HepG2 (cell line): ENCODE data around the gene RGP1. TPM values are rescaled to one million over a fixed set of nuclear protein-coding genes. Genes with fewer than 3 reads are reported as not detected.

Experiments
- ATAC-seq: fragments of 200-7000 bp; cut with Tn5 transposase; 3 replicates; pipeline ENCODE4 v1.9.1; 2020; ENCODE audit warnings: mild to moderate bottlenecking, moderate library complexity
- BruUV-seq: library from RNA; stranded (reverse); fragments of 400-500 nt; replicated peaks from 2 replicates; lab custom pipeline; 2021; lab: Mats Ljungman, UMichigan
- CTCF ChIA-PET: fragments of 300-600 bp; formaldehyde crosslinking; extraction: SDS; loops from one replicate; lab custom pipeline; 2021; ENCODE audit warnings: low total read pairs, inconsistent platforms, low intra/inter-chr PET ratio; lab: Yijun Ruan, JAX
- POLR2A ChIA-PET: fragments of 350-600 bp; sonication (Branson Sonifier 250); formaldehyde crosslinking; loops from one replicate; lab custom pipeline; 2020; ENCODE audit warnings: antibody characterized with exemption, inconsistent platforms; lab: Yijun Ruan, JAX
- DNase-seq: peaks from one replicate; pipeline ENCODE4 v3.0.0-alpha.2; 2015; ENCODE audit warnings: low spot score
- FAIRE-seq: peaks from 3 replicates; lab custom pipeline; 2011; peaks lifted over from hg19 to GRCh38; lab: Jason Lieb, UNC
- H2AFZ ChIP-seq: one replicate; pipeline ENCODE4 v1.6.1; 2011; ENCODE audit warnings: low read length, inconsistent platforms
- H3K27ac ChIP-seq: fragments of 300-600 bp; 3 replicates; pipeline ENCODE4 v1.8.0; 2011; ENCODE audit warnings: mixed run types, mild to moderate bottlenecking, mixed read lengths, low read length, inconsistent platforms; ENCODE audit not compliant: insufficient read depth; ENCODE audit errors: extremely low read length
- H3K27me3 ChIP-seq, 2 experiments: fragments of 200-600 bp in 1 of 2; 2 replicates in 1 of 2; 3 replicates in 1 of 2; pipeline versions ENCODE4 v1.6.0 to v1.8.0; 2011; ENCODE audit warnings: low read length in 2 of 2, mild to moderate bottlenecking in 2 of 2, moderate library complexity in 2 of 2, inconsistent platforms in 1 of 2; ENCODE audit not compliant: insufficient read depth in 2 of 2, control insufficient read depth in 1 of 2
- H3K36me3 ChIP-seq, 2 experiments: fragments of 200-600 bp in 1 of 2; replicated peaks in 1 of 2; 2 replicates in 1 of 2; 3 replicates in 1 of 2; pipeline versions ENCODE4 v1.5.1 to v1.8.0; 2011; ENCODE audit warnings: low read length in 2 of 2, inconsistent platforms in 1 of 2; ENCODE audit not compliant: insufficient read depth in 2 of 2, control insufficient read depth in 1 of 2
- H3K4me1 ChIP-seq: 2 replicates; pipeline ENCODE4 v1.5.1; 2012; ENCODE audit warnings: low read length, inconsistent platforms; ENCODE audit not compliant: insufficient read depth
- H3K4me2 ChIP-seq: 2 replicates; pipeline ENCODE4 v1.6.0; 2011; ENCODE audit warnings: low read depth, low read length, inconsistent platforms
- H3K4me3 ChIP-seq, 3 experiments: fragments of 200-600 bp in 1 of 3; sonication (generic), shearing (Covaris generic) in 1 of 3; replicated peaks in 1 of 3; 2 replicates each; pipeline ENCODE4 v1.5.1; 2011 to 2016; ENCODE audit warnings: low read length in 3 of 3, inconsistent platforms in 2 of 3, low read depth in 2 of 3, mild to moderate bottlenecking in 2 of 3, control low read depth in 1 of 3, mixed read lengths in 1 of 3; ENCODE audit not compliant: insufficient read depth in 1 of 3
- H3K79me2 ChIP-seq: one replicate; pipeline ENCODE4 v1.6.1; 2011; ENCODE audit warnings: low read length, inconsistent platforms; ENCODE audit not compliant: insufficient read depth
- H3K9ac ChIP-seq: 2 replicates; pipeline ENCODE4 v1.6.0; 2011; ENCODE audit warnings: mild to moderate bottlenecking, low read depth, low read length, inconsistent platforms; ENCODE audit not compliant: insufficient read depth
- H3K9me3 ChIP-seq: 2 replicates; pipeline ENCODE4 v1.5.1; 2012; ENCODE audit warnings: mild to moderate bottlenecking, low read length
- H4K20me1 ChIP-seq: 2 replicates; pipeline ENCODE4 v1.6.0; 2011; ENCODE audit warnings: inconsistent platforms, mild to moderate bottlenecking, low read length, moderate library complexity; ENCODE audit not compliant: insufficient read depth
- MTA3 ChIP-seq: sonication (generic); formaldehyde crosslinking; IDR thresholded peaks from 2 replicates; pipeline ENCODE4 v1.4.0; 2020; ENCODE audit warnings: missing genetic modification reagents
- PAWR ChIP-seq: sonication (generic); formaldehyde crosslinking; IDR thresholded peaks from 2 replicates; pipeline ENCODE4 v1.4.0; 2020; ENCODE audit warnings: missing genetic modification reagents, mild to moderate bottlenecking, borderline replicate concordance
- PTBP1 ChIP-seq: fragments of 200-400 bp; formaldehyde crosslinking; IDR thresholded peaks from 2 replicates; pipeline ENCODE4 v1.6.1; 2018; ENCODE audit warnings: low read length, low read depth; ENCODE audit not compliant: poor library complexity, severe bottlenecking
- SOX6 ChIP-seq, 2 experiments: fragments of 450-650 bp in 1 of 2; sonication (generic) in 1 of 2; formaldehyde crosslinking in 1 of 2; IDR thresholded peaks; 2 replicates each; pipeline versions ENCODE4 v1.4.0 to v1.6.1; 2017 to 2020; ENCODE audit warnings: antibody characterized with exemption in 1 of 2, mild to moderate bottlenecking in 1 of 2, missing genetic modification reagents in 1 of 2
- TBL1XR1 ChIP-seq: fragments of 150-350 bp; IDR thresholded peaks from 2 replicates; pipeline ENCODE4 v1.6.1; 2014; ENCODE audit warnings: borderline replicate concordance, low read length; ENCODE audit not compliant: partially characterized antibody
- ZBTB21 ChIP-seq: sonication (generic); formaldehyde crosslinking; IDR thresholded peaks from 2 replicates; pipeline ENCODE4 v1.4.0; 2020; ENCODE audit warnings: missing genetic modification reagents
- ZNF138 ChIP-seq: sonication (generic); formaldehyde crosslinking; IDR thresholded peaks from 2 replicates; pipeline ENCODE4 v1.5.0; 2020; ENCODE audit warnings: mild to moderate bottlenecking, low read depth, missing genetic modification reagents
- ZNF605 ChIP-seq: sonication (generic); formaldehyde crosslinking; IDR thresholded peaks from 2 replicates; pipeline ENCODE4 v1.8.0; 2022; ENCODE audit warnings: mild to moderate bottlenecking, missing genetic modification reagents
- WGBS: methylation state at CpG from one replicate; pipeline ENCODE4 v1.1.6; 2017; ENCODE audit warnings: low lambda C conversion rate; 5-methylcytosine and 5-hydroxymethylcytosine counted together
- in situ Hi-C: cut with HindIII; loops from 2 replicates; pipeline ENCODE4 v1.10.0; 2017; ENCODE audit warnings: low pct_unique_long_range_greater_than_20kb; ENCODE audit not compliant: extremely low pct_ligation_motif_present
- intact Hi-C: fragments of 100-400 bp; cut with micrococcal nuclease; formaldehyde crosslinking; loops from one replicate; pipeline ENCODE4 v1.10.0; 2022; ENCODE audit not compliant: unreplicated experiment
- polyA plus RNA-seq, 8 experiments: library from polyadenylated mRNA; depleted of rRNA in 3 of 8; stranded (reverse) in 7 of 8; unstranded in 1 of 8; fragments of >200 nt; fragmentation: Illumina TruSeq in 4 of 8; extraction: Trizol in 4 of 8; gene quantifications; 2 replicates each; pipeline versions ENCODE4 v1.2.1 to v1.2.3, GENCODE V29; 2011 to 2016; ENCODE audit warnings: low read depth in 4 of 8, missing spikeins in 1 of 8, mixed read lengths in 1 of 8; ENCODE audit not compliant: insufficient read depth in 1 of 8
- total RNA-seq, 5 experiments: library from RNA; depleted of rRNA; stranded (reverse); fragments of >200 nt; fragmentation: Illumina TruSeq; extraction: Trizol; gene quantifications; 2 replicates each; pipeline ENCODE4 v1.2.3, GENCODE V29; 2016; ENCODE audit warnings: low read depth in 1 of 5
- TF ChIP-seq, protein P1 (sequence below): sonication (generic); formaldehyde crosslinking; IDR thresholded peaks from 2 replicates; pipeline ENCODE4 v1.5.0; 2020; ENCODE audit warnings: missing genetic modification reagents, mild to moderate bottlenecking, borderline replicate concordance
- TF ChIP-seq, protein P2 (sequence below): sonication (generic); formaldehyde crosslinking; IDR thresholded peaks from 2 replicates; pipeline ENCODE4 v1.5.0; 2020; ENCODE audit warnings: missing genetic modification reagents
- TF ChIP-seq, protein P3 (sequence below): sonication (generic); formaldehyde crosslinking; IDR thresholded peaks from 2 replicates; pipeline ENCODE4 v1.4.0; 2020; ENCODE audit warnings: missing genetic modification reagents, borderline replicate concordance
- TF ChIP-seq, protein P4 (sequence below), 2 experiments: sonication (generic) in 1 of 2; formaldehyde crosslinking in 1 of 2; IDR thresholded peaks; 2 replicates each; pipeline versions ENCODE4 v1.6.1 to v1.9.0; 2014 to 2022; ENCODE audit warnings: antibody characterized with exemption in 1 of 2, borderline replicate concordance in 1 of 2, inconsistent platforms in 1 of 2, low read depth in 1 of 2, missing genetic modification reagents in 1 of 2

The RGP1 gene
- total and polyA plus RNA-seq, 2 of the 13 experiments (the other 11 are each of a cell fraction or from before 2014, with no cell fraction given): 12.7 to 21.0 TPM

DNA sequence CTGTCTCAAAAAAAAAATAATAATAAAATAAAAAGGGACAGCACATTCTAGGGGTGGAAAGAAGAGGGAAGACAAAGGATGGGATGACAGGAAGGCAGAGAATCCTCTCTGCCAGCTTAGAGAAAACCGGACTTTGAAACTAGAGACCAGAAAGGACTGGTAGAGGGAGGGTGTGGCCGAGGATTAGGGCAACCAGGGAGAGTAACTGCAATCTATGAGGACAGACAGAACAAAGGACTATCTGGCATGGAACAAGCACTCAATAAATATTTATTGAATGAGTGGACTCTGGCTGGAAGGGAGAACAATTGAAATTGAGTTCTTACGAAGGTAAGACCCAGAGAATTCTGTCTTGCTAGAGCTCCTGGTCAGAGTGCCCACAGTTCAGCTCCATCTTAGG lies 2.5 kb upstream of the RGP1 start:
- Histone ChIP-seq H3K4me1 (peaks cover 42% of the 10 kb centered on the region), H3K27me3 (no peaks in the 10 kb centered on the region; a peak in 2 of 5 replicates), H3K9ac (peak overlapping the region; percentile 94), H3K36me3 (peaks cover 17 to 42% of the 10 kb centered on the region in 2 experiments), H2AFZ (no peak overlapping the region), H4K20me1 (peaks cover 39% of the 10 kb centered on the region), H3K4me2 (peak overlapping the region; percentile 94), H3K27ac (peak overlapping the region; percentile 89), H3K79me2 (peaks cover 51% of the 10 kb centered on the region), H3K4me3 (peak overlapping the region; percentile 95 to 99 (median 98)), H3K9me3 (no peaks in the 10 kb centered on the region)
- 1% methylated on average over 3 of the region's 3 CpGs for WGBS
- BruUV-seq: no TSS peak
- ATAC-seq (peak; percentile 32; the same call in 2 of the 3 replicates), FAIRE-seq (peak; percentile 63), DNase-seq (peak; percentile 74)
- POLR2A ChIA-PET: interaction anchor here (0.8 to 5.8 kb wide), 9 partner anchors 9 to 89 kb away, joined by 3 to 102 read pairs (median 5); partner anchors contain the start of genes CCDC107, CREB3, HINT2 and RMRP
- CTCF ChIA-PET: no interaction called here
- intact Hi-C loops: no loop called here
- in situ Hi-C loops: no loop called here
- no peak for TF ChIP-seq PTBP1
- TF ChIP-seq, protein P1, sequence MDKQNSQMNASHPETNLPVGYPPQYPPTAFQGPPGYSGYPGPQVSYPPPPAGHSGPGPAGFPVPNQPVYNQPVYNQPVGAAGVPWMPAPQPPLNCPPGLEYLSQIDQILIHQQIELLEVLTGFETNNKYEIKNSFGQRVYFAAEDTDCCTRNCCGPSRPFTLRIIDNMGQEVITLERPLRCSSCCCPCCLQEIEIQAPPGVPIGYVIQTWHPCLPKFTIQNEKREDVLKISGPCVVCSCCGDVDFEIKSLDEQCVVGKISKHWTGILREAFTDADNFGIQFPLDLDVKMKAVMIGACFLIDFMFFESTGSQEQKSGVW (CRISPR knock-in tag): no peak
- TF ChIP-seq, protein P2, sequence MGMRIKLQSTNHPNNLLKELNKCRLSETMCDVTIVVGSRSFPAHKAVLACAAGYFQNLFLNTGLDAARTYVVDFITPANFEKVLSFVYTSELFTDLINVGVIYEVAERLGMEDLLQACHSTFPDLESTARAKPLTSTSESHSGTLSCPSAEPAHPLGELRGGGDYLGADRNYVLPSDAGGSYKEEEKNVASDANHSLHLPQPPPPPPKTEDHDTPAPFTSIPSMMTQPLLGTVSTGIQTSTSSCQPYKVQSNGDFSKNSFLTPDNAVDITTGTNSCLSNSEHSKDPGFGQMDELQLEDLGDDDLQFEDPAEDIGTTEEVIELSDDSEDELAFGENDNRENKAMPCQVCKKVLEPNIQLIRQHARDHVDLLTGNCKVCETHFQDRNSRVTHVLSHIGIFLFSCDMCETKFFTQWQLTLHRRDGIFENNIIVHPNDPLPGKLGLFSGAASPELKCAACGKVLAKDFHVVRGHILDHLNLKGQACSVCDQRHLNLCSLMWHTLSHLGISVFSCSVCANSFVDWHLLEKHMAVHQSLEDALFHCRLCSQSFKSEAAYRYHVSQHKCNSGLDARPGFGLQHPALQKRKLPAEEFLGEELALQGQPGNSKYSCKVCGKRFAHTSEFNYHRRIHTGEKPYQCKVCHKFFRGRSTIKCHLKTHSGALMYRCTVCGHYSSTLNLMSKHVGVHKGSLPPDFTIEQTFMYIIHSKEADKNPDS: no peak
- TF ChIP-seq SOX6 (IDR thresholded peaks at IDR 0.05): no peak
- peak; percentile 85; the same call in 1 of the 2 replicates for TF ChIP-seq SOX6 (CRISPR knock-in tag; IDR thresholded peaks at IDR 0.05)
- TF ChIP-seq PAWR (CRISPR knock-in tag): no peak
- TF ChIP-seq ZNF138: no peak
- no peak for TF ChIP-seq MTA3 (CRISPR knock-in tag)
- TF ChIP-seq, protein P3, sequence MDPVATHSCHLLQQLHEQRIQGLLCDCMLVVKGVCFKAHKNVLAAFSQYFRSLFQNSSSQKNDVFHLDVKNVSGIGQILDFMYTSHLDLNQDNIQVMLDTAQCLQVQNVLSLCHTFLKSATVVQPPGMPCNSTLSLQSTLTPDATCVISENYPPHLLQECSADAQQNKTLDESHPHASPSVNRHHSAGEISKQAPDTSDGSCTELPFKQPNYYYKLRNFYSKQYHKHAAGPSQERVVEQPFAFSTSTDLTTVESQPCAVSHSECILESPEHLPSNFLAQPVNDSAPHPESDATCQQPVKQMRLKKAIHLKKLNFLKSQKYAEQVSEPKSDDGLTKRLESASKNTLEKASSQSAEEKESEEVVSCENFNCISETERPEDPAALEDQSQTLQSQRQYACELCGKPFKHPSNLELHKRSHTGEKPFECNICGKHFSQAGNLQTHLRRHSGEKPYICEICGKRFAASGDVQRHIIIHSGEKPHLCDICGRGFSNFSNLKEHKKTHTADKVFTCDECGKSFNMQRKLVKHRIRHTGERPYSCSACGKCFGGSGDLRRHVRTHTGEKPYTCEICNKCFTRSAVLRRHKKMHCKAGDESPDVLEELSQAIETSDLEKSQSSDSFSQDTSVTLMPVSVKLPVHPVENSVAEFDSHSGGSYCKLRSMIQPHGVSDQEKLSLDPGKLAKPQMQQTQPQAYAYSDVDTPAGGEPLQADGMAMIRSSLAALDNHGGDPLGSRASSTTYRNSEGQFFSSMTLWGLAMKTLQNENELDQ (CRISPR knock-in tag): no peak
- no peak for TF ChIP-seq TBL1XR1
- TF ChIP-seq ZNF605 (CRISPR knock-in tag): no peak
- no peak for TF ChIP-seq ZBTB21
- TF ChIP-seq, protein P4, sequence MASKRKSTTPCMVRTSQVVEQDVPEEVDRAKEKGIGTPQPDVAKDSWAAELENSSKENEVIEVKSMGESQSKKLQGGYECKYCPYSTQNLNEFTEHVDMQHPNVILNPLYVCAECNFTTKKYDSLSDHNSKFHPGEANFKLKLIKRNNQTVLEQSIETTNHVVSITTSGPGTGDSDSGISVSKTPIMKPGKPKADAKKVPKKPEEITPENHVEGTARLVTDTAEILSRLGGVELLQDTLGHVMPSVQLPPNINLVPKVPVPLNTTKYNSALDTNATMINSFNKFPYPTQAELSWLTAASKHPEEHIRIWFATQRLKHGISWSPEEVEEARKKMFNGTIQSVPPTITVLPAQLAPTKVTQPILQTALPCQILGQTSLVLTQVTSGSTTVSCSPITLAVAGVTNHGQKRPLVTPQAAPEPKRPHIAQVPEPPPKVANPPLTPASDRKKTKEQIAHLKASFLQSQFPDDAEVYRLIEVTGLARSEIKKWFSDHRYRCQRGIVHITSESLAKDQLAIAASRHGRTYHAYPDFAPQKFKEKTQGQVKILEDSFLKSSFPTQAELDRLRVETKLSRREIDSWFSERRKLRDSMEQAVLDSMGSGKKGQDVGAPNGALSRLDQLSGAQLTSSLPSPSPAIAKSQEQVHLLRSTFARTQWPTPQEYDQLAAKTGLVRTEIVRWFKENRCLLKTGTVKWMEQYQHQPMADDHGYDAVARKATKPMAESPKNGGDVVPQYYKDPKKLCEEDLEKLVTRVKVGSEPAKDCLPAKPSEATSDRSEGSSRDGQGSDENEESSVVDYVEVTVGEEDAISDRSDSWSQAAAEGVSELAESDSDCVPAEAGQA (IDR thresholded peaks at IDR 0.05; ENCODE audit: low read depth): no peak
- TF ChIP-seq, protein P4 (CRISPR knock-in tag; IDR thresholded peaks at IDR 0.05; ENCODE audit: borderline replicate concordance): no peak
